ENCODE data around the gene JUND.

The JUND gene

DNA sequence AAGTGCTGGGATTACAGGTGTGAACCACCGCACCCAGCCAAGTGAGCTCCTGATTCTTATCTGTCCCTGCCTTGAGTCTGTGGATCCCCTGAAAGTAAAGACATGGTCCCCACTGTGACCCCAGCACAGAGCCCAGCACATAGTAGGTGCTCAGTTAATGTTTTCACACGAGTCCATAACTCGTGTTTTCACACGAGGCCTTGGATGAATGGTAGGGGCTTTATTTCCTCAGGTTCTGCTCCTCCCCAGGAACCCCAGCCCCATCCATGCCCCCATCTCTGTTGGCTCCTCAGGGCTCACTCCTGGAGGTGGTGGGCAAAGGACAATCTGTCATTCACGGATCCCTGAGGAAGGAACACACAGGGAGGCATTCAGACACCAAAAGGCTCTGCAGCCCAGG lies 31.6 kb downstream of the JUND start:
- no peak for DNase-seq (ENCODE audit: low spot score)
- TF ChIP-seq, protein P1, sequence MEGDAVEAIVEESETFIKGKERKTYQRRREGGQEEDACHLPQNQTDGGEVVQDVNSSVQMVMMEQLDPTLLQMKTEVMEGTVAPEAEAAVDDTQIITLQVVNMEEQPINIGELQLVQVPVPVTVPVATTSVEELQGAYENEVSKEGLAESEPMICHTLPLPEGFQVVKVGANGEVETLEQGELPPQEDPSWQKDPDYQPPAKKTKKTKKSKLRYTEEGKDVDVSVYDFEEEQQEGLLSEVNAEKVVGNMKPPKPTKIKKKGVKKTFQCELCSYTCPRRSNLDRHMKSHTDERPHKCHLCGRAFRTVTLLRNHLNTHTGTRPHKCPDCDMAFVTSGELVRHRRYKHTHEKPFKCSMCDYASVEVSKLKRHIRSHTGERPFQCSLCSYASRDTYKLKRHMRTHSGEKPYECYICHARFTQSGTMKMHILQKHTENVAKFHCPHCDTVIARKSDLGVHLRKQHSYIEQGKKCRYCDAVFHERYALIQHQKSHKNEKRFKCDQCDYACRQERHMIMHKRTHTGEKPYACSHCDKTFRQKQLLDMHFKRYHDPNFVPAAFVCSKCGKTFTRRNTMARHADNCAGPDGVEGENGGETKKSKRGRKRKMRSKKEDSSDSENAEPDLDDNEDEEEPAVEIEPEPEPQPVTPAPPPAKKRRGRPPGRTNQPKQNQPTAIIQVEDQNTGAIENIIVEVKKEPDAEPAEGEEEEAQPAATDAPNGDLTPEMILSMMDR (IDR thresholded peaks at IDR 0.05; ENCODE audit: borderline replicate concordance, control extremely low read depth, extremely low read depth, insufficient read depth, missing control alignments) = no peak
- in situ Hi-C loops (cut with MboI; ENCODE audit: low sequenced_read_pairs, unreplicated experiment) = no loop called here

DNA sequence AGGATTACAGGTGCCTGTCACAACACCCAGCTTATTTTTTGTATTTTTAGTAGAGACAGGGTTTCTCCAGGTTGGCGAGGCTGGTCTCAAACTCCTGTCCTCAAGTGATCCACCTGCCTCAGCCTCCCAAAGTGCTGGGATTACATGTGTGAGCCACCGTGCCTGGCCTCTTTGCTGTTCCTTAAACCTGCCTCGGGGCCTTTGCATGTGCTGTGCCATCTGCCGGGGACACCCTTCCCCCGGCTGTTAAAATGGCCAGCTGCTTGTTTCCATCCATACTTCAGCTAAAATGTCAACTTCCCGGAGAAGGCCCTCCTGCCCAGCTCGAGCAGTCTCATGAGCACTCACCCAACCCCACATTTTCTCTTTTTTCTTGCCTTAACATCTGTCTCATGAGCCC lies 36.1 kb downstream of the JUND start:
- TF ChIP-seq, protein P1 (IDR thresholded peaks at IDR 0.05; ENCODE audit: borderline replicate concordance, control extremely low read depth, extremely low read depth, insufficient read depth, missing control alignments) = no peak
- in situ Hi-C loops (cut with MboI; ENCODE audit: low sequenced_read_pairs, unreplicated experiment) = no loop called here
- no peak for DNase-seq (ENCODE audit: low spot score)

DNA sequence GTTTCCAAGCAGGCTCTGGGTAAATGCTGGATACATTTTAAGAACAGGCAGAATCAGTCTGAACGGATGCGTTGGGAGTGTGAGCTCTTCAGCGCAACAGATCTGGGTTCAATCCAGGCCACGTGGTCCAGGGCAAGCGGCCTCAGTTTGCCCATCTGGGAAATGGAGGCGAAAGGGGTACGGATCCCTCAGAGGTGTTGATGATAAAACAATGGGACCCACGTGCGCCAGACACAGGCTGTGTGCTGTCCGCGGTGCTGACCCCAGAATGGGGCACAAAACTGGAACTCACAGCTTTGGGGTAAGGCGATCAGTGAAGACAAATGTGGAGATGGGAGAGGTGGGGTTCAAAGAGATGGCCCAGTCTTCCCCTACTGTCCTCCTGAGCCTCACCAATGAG lies 42.1 kb downstream of the JUND start:
- in situ Hi-C loops (cut with MboI; ENCODE audit: low sequenced_read_pairs, unreplicated experiment) = no loop called here
- TF ChIP-seq, protein P1 (IDR thresholded peaks at IDR 0.05; ENCODE audit: borderline replicate concordance, control extremely low read depth, extremely low read depth, insufficient read depth, missing control alignments) = no peak
- no peak for DNase-seq (ENCODE audit: low spot score)

DNA sequence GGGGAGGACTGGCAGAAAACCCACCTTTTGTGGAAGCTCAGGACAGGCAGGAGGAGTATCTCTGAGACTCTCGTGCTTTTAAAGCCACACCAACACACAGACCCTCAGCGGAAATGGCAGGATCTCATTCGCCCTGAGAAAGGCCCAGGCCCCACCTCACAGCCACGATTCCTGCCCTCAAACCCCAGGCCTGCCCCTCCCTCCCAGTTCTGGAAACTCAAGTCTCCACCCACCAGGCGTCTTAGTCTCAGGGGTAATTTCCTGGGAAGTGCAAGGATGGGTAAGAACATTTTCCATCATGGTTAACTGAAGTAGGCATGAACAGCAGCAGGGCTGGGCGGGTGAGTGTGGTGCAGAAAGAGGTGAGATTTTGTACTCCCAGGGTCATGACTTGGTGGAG lies 47.2 kb downstream of the JUND start:
- in situ Hi-C loops (cut with MboI; ENCODE audit: low sequenced_read_pairs, unreplicated experiment) = no loop called here
- TF ChIP-seq, protein P1 (IDR thresholded peaks at IDR 0.05; ENCODE audit: borderline replicate concordance, control extremely low read depth, extremely low read depth, insufficient read depth, missing control alignments) = no peak
- no peak for DNase-seq (ENCODE audit: low spot score)

DNA sequence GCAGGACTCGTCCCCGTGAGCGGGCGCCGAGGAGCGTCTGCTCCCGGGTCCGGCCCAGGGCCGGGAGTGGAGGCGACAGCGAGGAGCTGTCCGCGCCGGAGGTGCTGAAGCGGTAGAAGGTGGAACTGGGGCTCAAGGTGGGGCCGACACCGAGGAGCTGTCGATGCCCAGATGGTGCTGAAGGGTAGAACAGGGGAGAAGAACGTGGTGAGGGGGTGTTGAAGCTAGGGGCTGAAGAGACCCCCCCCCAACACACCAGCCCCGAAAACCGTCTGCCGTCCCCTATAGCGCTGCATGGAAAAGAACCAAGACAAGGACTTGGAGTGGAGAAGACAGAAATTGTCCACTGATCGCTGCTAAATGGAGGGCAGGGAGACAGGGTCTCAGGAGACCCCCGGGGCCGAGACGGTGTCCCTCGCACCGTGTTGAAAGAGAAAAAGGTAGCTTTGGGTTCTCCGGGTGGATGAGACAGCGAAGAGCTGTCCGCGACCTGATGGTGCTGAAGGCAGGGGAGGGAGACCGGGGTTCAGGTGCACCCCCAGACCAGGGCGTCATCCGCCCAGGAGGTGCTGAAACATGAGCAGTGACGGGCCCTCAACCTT lies 48.1 kb downstream of the JUND start:
- peak; percentile 86 for DNase-seq (ENCODE audit: low spot score)
- TF ChIP-seq, protein P1 (IDR thresholded peaks at IDR 0.05; ENCODE audit: borderline replicate concordance, control extremely low read depth, extremely low read depth, insufficient read depth, missing control alignments) = no peak
- in situ Hi-C loops (cut with MboI; ENCODE audit: low sequenced_read_pairs, unreplicated experiment) = no loop called here

DNA sequence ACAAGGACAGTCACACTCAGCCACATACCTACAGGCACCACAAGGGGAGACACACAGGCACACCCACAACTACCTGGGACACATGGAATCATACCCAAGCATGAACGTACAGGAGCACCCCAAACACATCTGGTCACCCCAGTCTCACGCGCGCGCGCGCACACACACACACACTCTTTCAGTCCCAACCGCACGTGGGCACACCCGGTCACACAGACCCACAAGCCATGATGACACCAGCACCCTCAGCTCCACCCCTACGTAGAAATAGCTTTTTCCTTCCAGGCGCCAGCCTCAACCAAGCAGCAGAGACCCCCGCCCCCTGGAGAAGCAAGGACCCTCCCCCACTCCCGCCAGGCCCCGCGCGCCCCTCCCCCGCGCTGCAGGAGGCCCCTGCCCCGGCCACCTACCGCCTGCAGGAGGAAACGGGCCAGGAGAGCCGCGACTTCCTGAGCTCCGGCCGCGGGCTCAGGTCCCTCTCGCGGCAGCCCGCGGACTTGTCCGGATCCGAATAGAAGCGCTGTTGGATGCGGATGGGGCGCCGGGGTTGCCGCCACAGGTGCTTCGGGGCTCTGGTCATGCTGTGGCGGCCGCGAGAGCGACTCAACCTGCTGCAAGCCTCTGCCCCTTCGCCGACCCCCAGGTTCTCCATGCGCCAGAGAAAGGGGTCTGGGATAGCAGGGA lies 48.7 kb downstream of the JUND start:
- TF ChIP-seq, protein P1 (IDR thresholded peaks at IDR 0.05; ENCODE audit: borderline replicate concordance, control extremely low read depth, extremely low read depth, insufficient read depth, missing control alignments) = no peak
- in situ Hi-C loops (cut with MboI; ENCODE audit: low sequenced_read_pairs, unreplicated experiment) = no loop called here
- DNase-seq (ENCODE audit: low spot score) = no peak
